Smooth muscle cell (in vitro differentiated cells): ENCODE measurements around the gene DAAM2. TPM values are rescaled to one million over a fixed set of nuclear protein-coding genes. Genes with fewer than 3 reads are reported as not detected.

Experiments
- DNase-seq: peaks from one replicate; lab custom pipeline; 2025; ENCODE audit not compliant: unreplicated experiment; lab: John Stamatoyannopoulos, UW
- H2AFZ ChIP-seq: fragments of 200-600 bp; sonication (generic); 2 replicates; pipeline ENCODE4 v1.6.0; 2016; ENCODE audit warnings: antibody characterized with exemption, low read depth, mild to moderate bottlenecking
- H3F3A ChIP-seq: fragments of 200-600 bp; sonication (generic); 2 replicates; pipeline ENCODE4 v1.6.0; 2017; ENCODE audit warnings: antibody characterized with exemption, low read depth
- H3K27ac ChIP-seq: fragments of 200-600 bp; sonication (generic); 2 replicates; pipeline ENCODE4 v1.5.1; 2016; ENCODE audit warnings: low read depth, mild to moderate bottlenecking
- H3K27me3 ChIP-seq: fragments of 200-600 bp; sonication (generic); 2 replicates; pipeline ENCODE4 v1.6.1; 2016; ENCODE audit warnings: low read depth, mild to moderate bottlenecking
- H3K36me3 ChIP-seq: fragments of 200-600 bp; sonication (generic); 2 replicates; pipeline ENCODE4 v1.5.1; 2016; ENCODE audit warnings: low read depth
- H3K4me1 ChIP-seq: fragments of 200-600 bp; sonication (generic); 2 replicates; pipeline ENCODE4 v1.5.1; 2016; ENCODE audit warnings: low read depth
- H3K4me2 ChIP-seq: fragments of 200-600 bp; sonication (generic); 2 replicates; pipeline ENCODE4 v1.6.0; 2016; ENCODE audit warnings: mild to moderate bottlenecking
- H3K4me3 ChIP-seq: fragments of 200-600 bp; sonication (generic); 2 replicates; pipeline ENCODE4 v1.5.1; 2016; ENCODE audit warnings: mild to moderate bottlenecking
- H3K79me2 ChIP-seq: fragments of 200-600 bp; sonication (generic); 2 replicates; pipeline ENCODE4 v1.6.0; 2016; ENCODE audit warnings: low read depth, mild to moderate bottlenecking
- H3K9ac ChIP-seq: fragments of 200-600 bp; sonication (generic); 2 replicates; pipeline ENCODE4 v1.6.0; 2016; ENCODE audit warnings: low read depth
- H3K9me3 ChIP-seq: fragments of 200-600 bp; sonication (generic); replicated peaks from 2 replicates; pipeline ENCODE4 v1.5.1; 2016; ENCODE audit warnings: low read depth
- H4K20me1 ChIP-seq: fragments of 200-600 bp; sonication (generic); 2 replicates; pipeline ENCODE4 v1.6.0; 2016; ENCODE audit warnings: low read depth
- CTCF ChIP-seq: fragments of 200-600 bp; sonication (generic); IDR thresholded peaks from 2 replicates; pipeline ENCODE4 v1.5.1; 2017; ENCODE audit warnings: borderline replicate concordance, mild to moderate bottlenecking, antibody characterized with exemption; ENCODE audit not compliant: insufficient read depth, poor library complexity, severe bottlenecking
- WGBS: methylation state at CpG from one replicate; pipeline ENCODE4 v1.1.7; 2016; ENCODE audit warnings: low lambda C conversion rate; 5-methylcytosine and 5-hydroxymethylcytosine counted together
- polyA plus RNA-seq: library from polyadenylated mRNA; unstranded; fragments of >200 nt; fragmentation: Nextera tagmentation; extraction: Ambion mirVana; gene quantifications from 2 replicates; pipeline ENCODE4 v1.2.1, GENCODE V29; 2016
- total RNA-seq: library from RNA; depleted of rRNA; stranded (reverse); fragments of >200 nt; gene quantifications from 2 replicates; pipeline ENCODE4 v1.2.3, GENCODE V29; 2014

Gene DAAM2
- total and polyA plus RNA-seq, 2 experiments from 2014 or later, result 26.5 to 29.8 TPM

GRCh38 chr6:39881851-39882530, 89.8 kb downstream of the DAAM2 start:
- Histone ChIP-seq H3F3A (peaks cover 5% of the 10 kb centered on the region), H3K9ac (peak overlapping the region; percentile 14), H3K27me3 (no peaks in the 10 kb centered on the region), H2AFZ (no peak overlapping the region), H3K79me2 (no peaks in the 10 kb centered on the region), H3K27ac (peak overlapping the region; percentile 78), H3K4me3 (no peak overlapping the region), H3K4me2 (peak overlapping the region; percentile 72), H3K9me3 (no peaks in the 10 kb centered on the region), H4K20me1 (no peaks in the 10 kb centered on the region), H3K4me1 (no peaks in the 10 kb centered on the region), H3K36me3 (no peaks in the 10 kb centered on the region)
- 66% methylated on average over 16 of the region's 16 CpGs for WGBS
- TF ChIP-seq CTCF, result no peak
- DNase-seq, result no peak

GRCh38 chr6:39882531-39882899, 90.3 kb downstream of the DAAM2 start:
- TF ChIP-seq CTCF, result no peak
- WGBS, result 22% methylated on average over 8 of the region's 8 CpGs
- no peak overlapping the region for H3K9ac ChIP-seq
- no peaks in the 10 kb centered on the region for H3K27me3 ChIP-seq
- no peaks in the 10 kb centered on the region for H4K20me1 ChIP-seq
- peaks cover 9% of the 10 kb centered on the region for H3F3A ChIP-seq
- H3K79me2 ChIP-seq, result no peaks in the 10 kb centered on the region
- H3K4me2 ChIP-seq, result peak overlapping the region; percentile 72
- peaks cover 5% of the 10 kb centered on the region for H3K4me1 ChIP-seq
- no peaks in the 10 kb centered on the region for H3K36me3 ChIP-seq
- peak overlapping the region; percentile 78 for H3K27ac ChIP-seq
- DNase-seq, result no peak
- H3K4me3 ChIP-seq, result no peak overlapping the region
- H3K9me3 ChIP-seq, result no peaks in the 10 kb centered on the region
- H2AFZ ChIP-seq, result no peak overlapping the region

GRCh38 chr6:39884696-39885095, 92.5 kb downstream of the DAAM2 start:
- H4K20me1 ChIP-seq, result no peaks in the 10 kb centered on the region
- H3K79me2 ChIP-seq, result no peaks in the 10 kb centered on the region
- H3K4me1 ChIP-seq, result peaks cover 9% of the 10 kb centered on the region
- H3K27me3 ChIP-seq, result no peaks in the 10 kb centered on the region
- no peak for DNase-seq
- peaks cover 9% of the 10 kb centered on the region for H3F3A ChIP-seq
- TF ChIP-seq CTCF, result no peak
- WGBS, result 53% methylated on average over 5 of the region's 5 CpGs
- no peak overlapping the region for H3K4me2 ChIP-seq
- H3K27ac ChIP-seq, result peak overlapping the region; percentile 68
- H3K9ac ChIP-seq, result no peak overlapping the region
- H3K9me3 ChIP-seq, result no peaks in the 10 kb centered on the region
- H3K36me3 ChIP-seq, result no peaks in the 10 kb centered on the region
- H3K4me3 ChIP-seq, result no peak overlapping the region
- H2AFZ ChIP-seq, result no peak overlapping the region

- Histone ChIP-seq H3K79me2 (no peaks in the 10 kb centered on the region), H3K9ac (no peak overlapping the region), H3K4me2 (no peak overlapping the region), H3K4me1 (peaks cover 9% of the 10 kb centered on the region), H3F3A (peaks cover 9% of the 10 kb centered on the region), H3K36me3 (no peaks in the 10 kb centered on the region), H3K27ac (peak overlapping the region; percentile 68), H4K20me1 (no peaks in the 10 kb centered on the region), H3K9me3 (no peaks in the 10 kb centered on the region), H3K4me3 (no peak overlapping the region), H2AFZ (no peak overlapping the region), H3K27me3 (no peaks in the 10 kb centered on the region)
- 95% methylated on average over 7 of the region's 7 CpGs for WGBS
- DNase-seq, result no peak
- TF ChIP-seq CTCF, result no peak
Observed at GRCh38 chr6:39885691-39886090, 93.5 kb downstream of the DAAM2 start.
